Stimulated activated CD8-positive, alpha-beta memory T cell treated with anti-CD3 and anti-CD28 coated beads, Interleukin-7, amount 100 ng/mL, for 1 hour (primary cell): Measurements from ENCODE around the gene NOL8.

Source experiments
- DNase-seq, 2 donors: peaks; one replicate each; pipeline ENCODE4 v3.0.0-alpha.2; 2020; ENCODE audit warnings: low read depth in 2 of 2

NOL8 gene

GRCh38 chr9:92312887-92313623 lies 12.1 kb downstream of the NOL8 start:
- no peak for DNase-seq

GRCh38 chr9:92310562-92310961 lies 14.6 kb downstream of the NOL8 start:
- no peak for DNase-seq

- DNase-seq = no peak
Measured at GRCh38 chr9:92308893-92309292, 16.3 kb downstream of the NOL8 start.

- DNase-seq = no peak
Measured at GRCh38 chr9:92300936-92301335, 24.2 kb downstream of the NOL8 start.

GRCh38 chr9:92299116-92299515 lies 26.0 kb downstream of the NOL8 start:
- no peak for DNase-seq

GRCh38 chr9:92298036-92298435 lies 27.1 kb downstream of the NOL8 start:
- no peak for DNase-seq

- no peak for DNase-seq
Measured at GRCh38 chr9:92297611-92298010, 27.5 kb downstream of the NOL8 start.

GRCh38 chr9:92295827-92296258 lies 29.3 kb downstream of the NOL8 start:
- no peak for DNase-seq

- no peak for DNase-seq
Measured at GRCh38 chr9:92295240-92295790, 29.8 kb downstream of the NOL8 start.

- no peak for DNase-seq
Measured at GRCh38 chr9:92294297-92294676, 30.9 kb downstream of the NOL8 start.

- DNase-seq = peak; percentile 100
Measured at GRCh38 chr9:92293452-92294296, 31.5 kb downstream of the NOL8 start, which contains the start of gene IARS1. Gene IARS1 (minus strand): TSS chr9:92293697. CDS start chr9:92289419, 4,278 bp downstream.

GRCh38 chr9:92293075-92293354 lies 32.1 kb downstream of the NOL8 start:
- DNase-seq = no peak

- no peak for DNase-seq
Measured at GRCh38 chr9:92292338-92293074, 32.6 kb downstream of the NOL8 start.

- no peak for DNase-seq
Measured at GRCh38 chr9:92291577-92291976, 33.6 kb downstream of the NOL8 start.

GRCh38 chr9:92290785-92291429 lies 34.2 kb downstream of the NOL8 start:
- DNase-seq = no peak

GRCh38 chr9:92289708-92290390 lies 35.3 kb downstream of the NOL8 start:
- DNase-seq = no peak

GRCh38 chr9:92279302-92279701 lies 45.8 kb downstream of the NOL8 start:
- DNase-seq = no peak

- DNase-seq = no peak
Measured at GRCh38 chr9:92278110-92278509, 47.0 kb downstream of the NOL8 start.

- DNase-seq = no peak
Measured at GRCh38 chr9:92276331-92277032, 48.7 kb downstream of the NOL8 start.

GRCh38 chr9:92275541-92275940 lies 49.6 kb downstream of the NOL8 start:
- DNase-seq = no peak
